Urinary bladder (tissue), 4 donors: ENCODE measurements around the gene SYNPR. TPM values are rescaled to one million over a fixed set of nuclear protein-coding genes. Genes with fewer than 3 reads are reported as not detected.
"Not testable (repeated sequence)": the region's sequence is repeated elsewhere in the genome, so short reads cannot be mapped to it uniquely, and the experiment has no call there.

ENCODE experiments used
- DNase-seq: peaks from one replicate; pipeline ENCODE4 v3.0.0-alpha.2; 2015; ENCODE audit errors: extremely low spot score
- H3K27ac ChIP-seq: one replicate; pipeline ENCODE4 v1.5.1; 2013; ENCODE audit warnings: low read depth, mild to moderate bottlenecking, moderate library complexity
- H3K36me3 ChIP-seq: one replicate; pipeline ENCODE4 v1.6.1; 2013; ENCODE audit warnings: mild to moderate bottlenecking, moderate library complexity; ENCODE audit not compliant: insufficient read depth
- H3K4me1 ChIP-seq: one replicate; pipeline ENCODE4 v1.6.1; 2013; ENCODE audit warnings: mild to moderate bottlenecking, moderate library complexity; ENCODE audit not compliant: insufficient read depth
- H3K4me3 ChIP-seq: one replicate; pipeline ENCODE4 v1.5.1; 2013; ENCODE audit warnings: low read depth, low read length
- WGBS: extraction: QIAGEN DNeasy Blood & Tissue Kit; methylation state at CpG from one replicate; pipeline ENCODE4 v1.1.7; 2013; 5-methylcytosine and 5-hydroxymethylcytosine counted together
- polyA plus RNA-seq: library from polyadenylated mRNA; stranded (reverse); fragments of 200-250 nt; gene quantifications from one replicate; pipeline ENCODE4 v1.2.3, GENCODE V29; 2013
- total RNA-seq: library from RNA; depleted of rRNA; stranded (reverse); fragments of >200 nt; gene quantifications from one replicate; pipeline ENCODE4 v1.2.3, GENCODE V29; 2014
- donor health status: healthy with polysubstance abuse.
- donor health status: healthy.

The SYNPR gene
- total RNA-seq: 0.95 TPM
- not detected for polyA plus RNA-seq

- no peak for DNase-seq
- H3K4me3 ChIP-seq: no peak within 1 kb of the TSS
- no peaks in the 10 kb centered on the region for H3K4me1 ChIP-seq
- no peaks in the 10 kb centered on the region for H3K36me3 ChIP-seq
- WGBS: 1% methylated on average over 45 of the region's 45 CpGs
- H3K27ac ChIP-seq: no peak within 1 kb of the TSS
These were observed at the start of gene SYNPR for GRCh38 chr3:63278171-63279004. Gene SYNPR, plus strand, starts transcription at chr3:63278308.

- H3K36me3 ChIP-seq: no peaks in the 10 kb centered on the region
- no peak overlapping the region for H3K27ac ChIP-seq
- no peaks in the 10 kb centered on the region for H3K4me1 ChIP-seq
- 20% methylated on average over 6 of the region's 6 CpGs for WGBS
- DNase-seq: peak; percentile 5
- H3K4me3 ChIP-seq: no peak overlapping the region
These were observed 49.4 kb upstream of the SYNPR start for GRCh38 chr3:63228677-63229076.

- H3K4me1 ChIP-seq: no peaks in the 10 kb centered on the region
- H3K27ac ChIP-seq: no peak overlapping the region
- peaks cover 1% of the 10 kb centered on the region for H3K36me3 ChIP-seq
- DNase-seq: no peak
- no peak overlapping the region for H3K4me3 ChIP-seq
These were observed 48.0 kb upstream of the SYNPR start for GRCh38 chr3:63230146-63230545.

- Histone ChIP-seq H3K27ac (no peak overlapping the region), H3K4me3 (no peak overlapping the region), H3K36me3 (peaks cover 1% of the 10 kb centered on the region), H3K4me1 (no peaks in the 10 kb centered on the region)
- WGBS: 42% methylated on average over 2 of the region's 2 CpGs
- no peak for DNase-seq
These were observed 46.5 kb upstream of the SYNPR start for GRCh38 chr3:63231643-63232042.

- H3K36me3 ChIP-seq: peaks cover 1% of the 10 kb centered on the region
- no peaks in the 10 kb centered on the region for H3K4me1 ChIP-seq
- H3K27ac ChIP-seq: no peak overlapping the region
- no peak overlapping the region for H3K4me3 ChIP-seq
- WGBS: 57% methylated on average over 3 of the region's 3 CpGs
- no peak for DNase-seq
These were observed 45.2 kb upstream of the SYNPR start for GRCh38 chr3:63232764-63233396.

GRCh38 chr3:63240381-63240902 lies 37.7 kb upstream of the SYNPR start:
- no peak for DNase-seq
- WGBS: 50% methylated on average over 5 of the region's 5 CpGs
- Histone ChIP-seq H3K4me3 (no peak overlapping the region), H3K27ac (no peak overlapping the region), H3K4me1 (no peaks in the 10 kb centered on the region), H3K36me3 (no peaks in the 10 kb centered on the region)

- no peak overlapping the region for H3K4me3 ChIP-seq
- 81% methylated on average over 2 of the region's 2 CpGs for WGBS
- H3K36me3 ChIP-seq: no peaks in the 10 kb centered on the region
- no peak overlapping the region for H3K27ac ChIP-seq
- no peak for DNase-seq
- no peaks in the 10 kb centered on the region for H3K4me1 ChIP-seq
These were observed 36.0 kb upstream of the SYNPR start for GRCh38 chr3:63242124-63242523.

GRCh38 chr3:63244486-63244885 lies 33.6 kb upstream of the SYNPR start:
- Histone ChIP-seq H3K4me3 (no peak overlapping the region), H3K27ac (no peak overlapping the region), H3K36me3 (no peaks in the 10 kb centered on the region), H3K4me1 (no peaks in the 10 kb centered on the region)
- WGBS: 91% methylated on average over 3 of the region's 3 CpGs
- no peak for DNase-seq

GRCh38 chr3:63245726-63246241 lies 32.3 kb upstream of the SYNPR start:
- WGBS: 13% methylated on average over 1 of the region's 1 CpG
- H3K4me1 ChIP-seq: no peaks in the 10 kb centered on the region
- no peak for DNase-seq

GRCh38 chr3:63248015-63248414 lies 30.1 kb upstream of the SYNPR start:
- whole genome bisulfite sequencing: 47% methylated on average over 2 of the region's 2 CpGs
- H3K4me3 ChIP-seq: no peak overlapping the region
- no peak for DNase-seq
- no peaks in the 10 kb centered on the region for H3K4me1 ChIP-seq
- H3K27ac ChIP-seq: no peak overlapping the region
- H3K36me3 ChIP-seq: no peaks in the 10 kb centered on the region

More at GRCh38 chr3:63245726-63246241, 32.3 kb upstream of the SYNPR start:
- no peaks in the 10 kb centered on the region for H3K36me3 ChIP-seq
- H3K4me3 ChIP-seq: no peak overlapping the region
- no peak overlapping the region for H3K27ac ChIP-seq

GRCh38 chr3:63251499-63251898 lies 26.6 kb upstream of the SYNPR start:
- Histone ChIP-seq H3K36me3 (no peaks in the 10 kb centered on the region), H3K27ac (no peak overlapping the region), H3K4me3 (no peak overlapping the region), H3K4me1 (no peaks in the 10 kb centered on the region)
- DNase-seq: no peak
- WGBS: 39% methylated on average over 7 of the region's 7 CpGs

- not testable (repeated sequence) for H3K27ac ChIP-seq, H3K36me3 ChIP-seq, DNase-seq, H3K4me1 ChIP-seq, H3K4me3 ChIP-seq
- WGBS: 71% methylated on average over 9 of the region's 9 CpGs
These were observed 22.3 kb upstream of the SYNPR start for GRCh38 chr3:63255819-63256218.

- DNase-seq: no peak
- H3K27ac ChIP-seq: no peak overlapping the region
- H3K4me3 ChIP-seq: no peak overlapping the region
- H3K36me3 ChIP-seq: no peaks in the 10 kb centered on the region
- WGBS: 35% methylated on average over 12 of the region's 12 CpGs
- H3K4me1 ChIP-seq: no peaks in the 10 kb centered on the region
These were observed 13.4 kb upstream of the SYNPR start for GRCh38 chr3:63264716-63265115.

- no peaks in the 10 kb centered on the region for H3K4me1 ChIP-seq
- H3K27ac ChIP-seq: no peak overlapping the region
- H3K4me3 ChIP-seq: no peak overlapping the region
- DNase-seq: no peak
- H3K36me3 ChIP-seq: no peaks in the 10 kb centered on the region
- 96% methylated on average over 1 of the region's 1 CpG for WGBS
These were observed 3.7 kb upstream of the SYNPR start for GRCh38 chr3:63274359-63274758.
